ENCODE data around the gene SEPTIN7.

The SEPTIN7 gene

GRCh38 chr7:35757574-35757973, 43.3 kb upstream of the SEPTIN7 start:
- no peak overlapping the region for H3K4me3 ChIP-seq (replicated peaks; ENCODE audit: low read depth, low read length)
- TF ChIP-seq, protein P1, sequence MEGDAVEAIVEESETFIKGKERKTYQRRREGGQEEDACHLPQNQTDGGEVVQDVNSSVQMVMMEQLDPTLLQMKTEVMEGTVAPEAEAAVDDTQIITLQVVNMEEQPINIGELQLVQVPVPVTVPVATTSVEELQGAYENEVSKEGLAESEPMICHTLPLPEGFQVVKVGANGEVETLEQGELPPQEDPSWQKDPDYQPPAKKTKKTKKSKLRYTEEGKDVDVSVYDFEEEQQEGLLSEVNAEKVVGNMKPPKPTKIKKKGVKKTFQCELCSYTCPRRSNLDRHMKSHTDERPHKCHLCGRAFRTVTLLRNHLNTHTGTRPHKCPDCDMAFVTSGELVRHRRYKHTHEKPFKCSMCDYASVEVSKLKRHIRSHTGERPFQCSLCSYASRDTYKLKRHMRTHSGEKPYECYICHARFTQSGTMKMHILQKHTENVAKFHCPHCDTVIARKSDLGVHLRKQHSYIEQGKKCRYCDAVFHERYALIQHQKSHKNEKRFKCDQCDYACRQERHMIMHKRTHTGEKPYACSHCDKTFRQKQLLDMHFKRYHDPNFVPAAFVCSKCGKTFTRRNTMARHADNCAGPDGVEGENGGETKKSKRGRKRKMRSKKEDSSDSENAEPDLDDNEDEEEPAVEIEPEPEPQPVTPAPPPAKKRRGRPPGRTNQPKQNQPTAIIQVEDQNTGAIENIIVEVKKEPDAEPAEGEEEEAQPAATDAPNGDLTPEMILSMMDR (IDR thresholded peaks at IDR 0.05; ENCODE audit: insufficient read depth, low read length, poor library complexity, severe bottlenecking), result no peak
- no peak for DNase-seq (ENCODE audit: extremely low read depth, insufficient read length)

GRCh38 chr7:35758421-35758820, 42.4 kb upstream of the SEPTIN7 start:
- Histone ChIP-seq H3K4me3 (replicated peaks; ENCODE audit: low read depth, low read length) (no peak overlapping the region), H3K36me3 (ENCODE audit: control insufficient read depth, insufficient read depth, low read length) (no peaks in the 10 kb centered on the region), H3K27me3 (replicated peaks; ENCODE audit: control insufficient read depth, insufficient read depth, low read length) (no peaks in the 10 kb centered on the region)
- no peak for DNase-seq (ENCODE audit: extremely low read depth, insufficient read length)
- TF ChIP-seq, protein P1 (IDR thresholded peaks at IDR 0.05; ENCODE audit: insufficient read depth, low read length, poor library complexity, severe bottlenecking), result peak; percentile 17

More at GRCh38 chr7:35757574-35757973, 43.3 kb upstream of the SEPTIN7 start:
- Histone ChIP-seq H3K27me3 (replicated peaks; ENCODE audit: control insufficient read depth, insufficient read depth, low read length) (no peaks in the 10 kb centered on the region), H3K36me3 (ENCODE audit: control insufficient read depth, insufficient read depth, low read length) (no peaks in the 10 kb centered on the region)

DNA sequence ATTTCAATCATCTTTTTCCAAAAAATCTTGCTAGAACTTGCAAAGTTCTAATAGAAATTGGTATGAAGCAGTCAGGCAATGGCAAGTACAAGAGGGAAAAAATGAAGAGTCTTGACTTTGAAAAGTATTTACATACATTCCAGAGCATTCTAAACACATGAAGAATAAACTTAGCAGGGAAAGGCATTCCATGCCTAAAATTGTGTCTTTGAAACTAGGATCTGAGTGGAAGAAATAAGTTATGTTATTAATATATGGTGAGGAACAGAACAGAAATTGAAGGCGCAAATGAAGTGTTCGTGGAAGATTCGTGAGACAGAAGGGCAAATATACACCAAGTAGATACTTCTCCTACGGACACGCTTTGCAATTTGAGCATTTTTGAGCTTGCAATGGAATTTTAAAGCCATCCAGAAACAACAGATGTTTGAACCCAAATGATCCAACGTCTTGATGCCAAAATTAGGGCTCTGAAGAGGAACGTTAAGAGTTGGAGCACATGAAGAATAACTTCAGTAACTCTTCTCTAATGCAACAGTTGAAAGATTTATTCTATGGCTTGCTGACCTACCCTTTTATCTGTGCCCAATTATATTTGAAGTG, 40.6 kb upstream of the SEPTIN7 start:
- TF ChIP-seq, protein P1 (IDR thresholded peaks at IDR 0.05; ENCODE audit: insufficient read depth, low read length, poor library complexity, severe bottlenecking), result no peak
- no peak for DNase-seq (ENCODE audit: extremely low read depth, insufficient read length)
- H3K27me3 ChIP-seq (replicated peaks; ENCODE audit: control insufficient read depth, insufficient read depth, low read length), result no peaks in the 10 kb centered on the region
- no peaks in the 10 kb centered on the region for H3K36me3 ChIP-seq (ENCODE audit: control insufficient read depth, insufficient read depth, low read length)
- H3K4me3 ChIP-seq (replicated peaks; ENCODE audit: low read depth, low read length), result no peak overlapping the region

DNA sequence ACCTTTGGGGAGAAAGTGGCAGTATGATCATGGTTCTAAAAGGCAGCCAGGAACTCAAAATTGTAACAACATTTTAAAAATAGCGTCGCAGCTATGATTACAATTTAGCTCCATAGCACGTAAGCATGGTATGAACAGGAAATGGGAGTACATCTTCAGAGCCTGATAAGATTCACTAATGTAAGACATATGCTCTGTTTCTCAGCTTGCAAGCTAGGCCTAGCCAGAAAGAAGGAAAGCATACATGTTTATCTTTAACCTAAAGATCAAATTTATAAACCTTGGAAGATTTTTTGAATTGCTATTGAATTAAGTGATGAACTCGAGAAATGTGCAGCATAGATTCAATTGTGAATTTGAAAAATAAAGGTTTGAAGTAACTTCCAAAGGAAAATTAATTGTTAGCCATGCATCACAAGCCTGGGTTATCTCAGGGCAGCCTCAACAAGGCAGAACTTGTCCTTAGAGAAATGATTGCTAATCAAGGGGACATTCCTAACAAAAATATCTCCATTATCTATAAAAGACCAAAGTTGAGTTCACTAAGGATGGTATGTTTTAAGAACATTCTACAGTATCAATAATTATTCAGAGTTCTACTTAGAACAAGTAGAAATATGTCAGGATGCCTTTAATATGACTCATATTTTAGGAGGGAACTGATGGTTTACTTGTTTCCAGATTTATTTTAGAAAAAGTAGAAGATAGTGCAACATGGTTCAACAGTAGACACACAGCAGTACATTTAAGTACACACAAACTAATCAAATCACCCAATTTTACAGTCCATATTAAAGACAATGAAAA, 38.8 kb upstream of the SEPTIN7 start:
- TF ChIP-seq, protein P1 (IDR thresholded peaks at IDR 0.05; ENCODE audit: insufficient read depth, low read length, poor library complexity, severe bottlenecking), result no peak
- no peak for DNase-seq (ENCODE audit: extremely low read depth, insufficient read length)

GRCh38 chr7:35762781-35763180, 38.1 kb upstream of the SEPTIN7 start:
- Histone ChIP-seq H3K36me3 (ENCODE audit: control insufficient read depth, insufficient read depth, low read length) (no peaks in the 10 kb centered on the region), H3K27me3 (replicated peaks; ENCODE audit: control insufficient read depth, insufficient read depth, low read length) (no peaks in the 10 kb centered on the region), H3K4me3 (replicated peaks; ENCODE audit: low read depth, low read length) (no peak overlapping the region)
- TF ChIP-seq, protein P1 (IDR thresholded peaks at IDR 0.05; ENCODE audit: insufficient read depth, low read length, poor library complexity, severe bottlenecking), result no peak
- DNase-seq (ENCODE audit: extremely low read depth, insufficient read length), result no peak

More for the DNA sequence above, 38.8 kb upstream of the SEPTIN7 start:
- no peaks in the 10 kb centered on the region for H3K27me3 ChIP-seq (replicated peaks; ENCODE audit: control insufficient read depth, insufficient read depth, low read length)
- H3K36me3 ChIP-seq (ENCODE audit: control insufficient read depth, insufficient read depth, low read length), result no peaks in the 10 kb centered on the region
- no peak overlapping the region for H3K4me3 ChIP-seq (replicated peaks; ENCODE audit: low read depth, low read length)

Data from GM06990 (cell line).